Measurements from ENCODE around the gene DAP. TPM values are rescaled to one million over a fixed set of nuclear protein-coding genes. Genes with fewer than 3 reads are reported as not detected.

Gene DAP
- total RNA-seq, 1 experiment from 2014 or later = 47.2 TPM

DNA sequence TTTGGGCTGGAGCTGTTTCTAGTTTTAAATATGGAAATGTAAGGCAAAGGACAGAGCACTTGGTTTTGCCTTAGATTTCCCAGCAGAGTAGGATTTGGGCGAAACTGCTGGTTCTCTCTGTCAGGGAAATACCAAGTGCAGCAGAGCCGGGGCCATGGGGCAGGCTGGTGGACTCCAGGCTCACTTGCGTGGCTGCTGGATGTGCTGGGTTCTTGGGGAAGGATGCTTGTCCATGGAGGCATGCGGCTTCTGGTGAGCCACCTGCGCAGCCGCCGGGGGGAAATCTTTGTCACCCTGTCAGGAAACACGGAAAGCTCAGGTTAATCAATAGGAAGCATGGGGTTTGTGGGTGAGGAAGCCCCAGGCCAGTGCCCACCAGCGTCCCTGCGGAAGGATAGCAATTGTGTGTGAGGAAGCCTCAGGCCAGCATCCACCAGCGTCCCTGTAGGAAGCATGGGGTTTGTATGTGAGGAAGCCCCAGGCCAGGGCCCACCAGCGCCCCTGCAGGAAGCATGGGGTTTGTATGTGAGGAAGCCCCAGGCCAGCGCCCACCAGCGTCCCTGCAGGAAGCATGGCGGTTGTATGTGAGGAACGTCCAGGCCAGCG lies 80.1 kb downstream of the DAP start:
- Histone ChIP-seq H3K56ac (ENCODE audit: insufficient read length, low read depth, low read length) (no peak overlapping the region), H3K18ac (ENCODE audit: insufficient read length, low read depth, low read length) (no peak overlapping the region), H3K23ac (ENCODE audit: insufficient read length, low read depth, low read length) (no peak overlapping the region), H2BK20ac (ENCODE audit: low read depth, low read length, poor library complexity, severe bottlenecking) (no peak overlapping the region), H2AFZ (ENCODE audit: low read length) (no peak overlapping the region), H3K79me2 (ENCODE audit: insufficient read depth, low read length) (no peaks in the 10 kb centered on the region), H4K20me1 (ENCODE audit: control insufficient read depth, insufficient read depth, insufficient read length) (no peaks in the 10 kb centered on the region), H3K4me2 (ENCODE audit: insufficient read depth, insufficient read length, low read length) (no peak overlapping the region), H2BK120ac (ENCODE audit: low read depth, low read length, poor library complexity, severe bottlenecking) (no peak overlapping the region), H3K27ac (ENCODE audit: insufficient read length, low read depth, low read length) (no peak overlapping the region), H4K91ac (ENCODE audit: insufficient read length, low read depth, low read length) (no peak overlapping the region), H3K23me2 (ENCODE audit: insufficient read length, low read depth, low read length, poor library complexity, severe bottlenecking) (no peaks in the 10 kb centered on the region), H3K4me1 (ENCODE audit: insufficient read depth, low read length) (peaks cover 4% of the 10 kb centered on the region; the same call in 1 of the 2 replicates), H2BK12ac (ENCODE audit: insufficient read length, low read depth, low read length) (no peak overlapping the region), H3K9ac (ENCODE audit: extremely low read depth, insufficient read length, low read length) (no peak overlapping the region), H2BK15ac (ENCODE audit: low read depth, low read length) (no peak overlapping the region), H3K9me3 (ENCODE audit: control insufficient read depth, low read depth, low read length) (no peaks in the 10 kb centered on the region), H4K8ac (replicated peaks; ENCODE audit: insufficient read length, low read depth, low read length) (no peak overlapping the region), H3K79me1 (ENCODE audit: insufficient read depth, low read depth, low read length, poor library complexity, severe bottlenecking) (no peaks in the 10 kb centered on the region), H3K4ac (ENCODE audit: low read depth, low read length) (no peak overlapping the region), H4K5ac (ENCODE audit: insufficient read length, low read depth, low read length) (no peak overlapping the region), H3K27me3 (ENCODE audit: insufficient read depth, low read length) (no peaks in the 10 kb centered on the region), H3K14ac (ENCODE audit: insufficient read depth, low read length) (no peak overlapping the region), H2BK5ac (ENCODE audit: insufficient read length, low read length) (no peak overlapping the region), H3T11ph (ENCODE audit: low read length) (no peak overlapping the region), H2AK5ac (ENCODE audit: insufficient read length, low read length) (no peak overlapping the region)
- no CpG with 5 or more reads among the region's 17 CpGs for WGBS (ENCODE audit: extremely low coverage, insufficient read length, low lambda C conversion rate)
- Mint-ChIP-seq H3K27me3 (ENCODE audit: low read depth) (peaks cover 4% of the 10 kb centered on the region; the same call in 1 of the 2 replicates), H3K27ac (no peak overlapping the region), H3K36me3 (ENCODE audit: insufficient read depth in 1 of 3, low read depth in 3 of 3) (peaks cover 8 to 42% (median 37%) of the 10 kb centered on the region in 3 experiments; a peak in 6 of 7 replicates), H3K4me1 (peaks cover 13 to 15% of the 10 kb centered on the region in 2 experiments), H3K4me3 (no peak overlapping the region), H3K9me3 (peaks cover 0 to 5% of the 10 kb centered on the region in 2 experiments; a peak in 1 of 5 replicates)
- TF ChIP-seq, protein P1, sequence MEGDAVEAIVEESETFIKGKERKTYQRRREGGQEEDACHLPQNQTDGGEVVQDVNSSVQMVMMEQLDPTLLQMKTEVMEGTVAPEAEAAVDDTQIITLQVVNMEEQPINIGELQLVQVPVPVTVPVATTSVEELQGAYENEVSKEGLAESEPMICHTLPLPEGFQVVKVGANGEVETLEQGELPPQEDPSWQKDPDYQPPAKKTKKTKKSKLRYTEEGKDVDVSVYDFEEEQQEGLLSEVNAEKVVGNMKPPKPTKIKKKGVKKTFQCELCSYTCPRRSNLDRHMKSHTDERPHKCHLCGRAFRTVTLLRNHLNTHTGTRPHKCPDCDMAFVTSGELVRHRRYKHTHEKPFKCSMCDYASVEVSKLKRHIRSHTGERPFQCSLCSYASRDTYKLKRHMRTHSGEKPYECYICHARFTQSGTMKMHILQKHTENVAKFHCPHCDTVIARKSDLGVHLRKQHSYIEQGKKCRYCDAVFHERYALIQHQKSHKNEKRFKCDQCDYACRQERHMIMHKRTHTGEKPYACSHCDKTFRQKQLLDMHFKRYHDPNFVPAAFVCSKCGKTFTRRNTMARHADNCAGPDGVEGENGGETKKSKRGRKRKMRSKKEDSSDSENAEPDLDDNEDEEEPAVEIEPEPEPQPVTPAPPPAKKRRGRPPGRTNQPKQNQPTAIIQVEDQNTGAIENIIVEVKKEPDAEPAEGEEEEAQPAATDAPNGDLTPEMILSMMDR (conservative IDR thresholded peaks at IDR 0.05) = peak; percentile 40; the same call in 2 of the 3 replicates
- DNase-seq = no peak

All from H9 (cell line).